NK-92 (cell line): ENCODE measurements around the gene ABCC4.

Experiments used
- DNase-seq: peaks from one replicate; lab custom pipeline; 2025; ENCODE audit not compliant: unreplicated experiment; lab: John Stamatoyannopoulos, UW

Gene ABCC4

GRCh38 chr13:95301183-95301967 lies at the start of gene ABCC4:
ABCC4 (minus strand) TSS chr13:95301451; CDS start chr13:95301314, 137 bp downstream.
- no peak for DNase-seq

GRCh38 chr13:95349267-95349666 lies 48.0 kb upstream of the ABCC4 start:
- DNase-seq = no peak

GRCh38 chr13:95343944-95344343 lies 42.7 kb upstream of the ABCC4 start:
- DNase-seq = no peak

- DNase-seq = no peak
Observed at GRCh38 chr13:95341441-95341840, 40.2 kb upstream of the ABCC4 start.

- DNase-seq = no peak
Observed at GRCh38 chr13:95338905-95339304, 37.7 kb upstream of the ABCC4 start.

GRCh38 chr13:95337597-95337996 lies 36.3 kb upstream of the ABCC4 start:
- DNase-seq = no peak

- DNase-seq = no peak
Observed at GRCh38 chr13:95335667-95336066, 34.4 kb upstream of the ABCC4 start.

- no peak for DNase-seq
Observed at GRCh38 chr13:95328386-95328785, 27.1 kb upstream of the ABCC4 start.

GRCh38 chr13:95327190-95327589 lies 25.9 kb upstream of the ABCC4 start:
- DNase-seq = no peak

- DNase-seq = no peak
Observed at GRCh38 chr13:95326695-95327094, 25.4 kb upstream of the ABCC4 start.

GRCh38 chr13:95325485-95325884 lies 24.2 kb upstream of the ABCC4 start:
- no peak for DNase-seq

- no peak for DNase-seq
Observed at GRCh38 chr13:95323930-95324662, 22.8 kb upstream of the ABCC4 start.

- no peak for DNase-seq
Observed at GRCh38 chr13:95319551-95320274, 18.5 kb upstream of the ABCC4 start.

- no peak for DNase-seq
Observed at GRCh38 chr13:95317039-95317989, 16.1 kb upstream of the ABCC4 start.

GRCh38 chr13:95315752-95316151 lies 14.5 kb upstream of the ABCC4 start:
- DNase-seq = no peak

- no peak for DNase-seq
Observed at GRCh38 chr13:95307507-95307906, 6.3 kb upstream of the ABCC4 start.

GRCh38 chr13:95304453-95304852 lies 3.2 kb upstream of the ABCC4 start:
- DNase-seq = no peak

- DNase-seq = no peak
Observed at GRCh38 chr13:95301968-95302393, 730 bp upstream of the ABCC4 start.

GRCh38 chr13:95300625-95301182 lies 547 bp downstream of the ABCC4 start:
- DNase-seq = no peak

- no peak for DNase-seq
Observed at GRCh38 chr13:95298971-95299621, 2.2 kb downstream of the ABCC4 start.
